Left ventricle myocardium inferior (tissue), 1 donor: ENCODE data around the gene FGF6. TPM values are rescaled to one million over a fixed set of nuclear protein-coding genes. Genes with fewer than 3 reads are reported as not detected.

Source experiments
- DNase-seq: peaks from one replicate; pipeline ENCODE4 v3.0.0-alpha.2; 2020
- H3K27ac ChIP-seq: fragments of 200-600 bp; replicated peaks from 2 replicates; pipeline ENCODE4 v1.8.0; 2021
- H3K27me3 ChIP-seq: fragments of 200-600 bp; 2 replicates; pipeline ENCODE4 v1.8.0; 2021; ENCODE audit warnings: low read depth
- H3K36me3 ChIP-seq: fragments of 200-600 bp; 2 replicates; pipeline ENCODE4 v1.8.0; 2021
- H3K4me1 ChIP-seq: fragments of 200-600 bp; 2 replicates; pipeline ENCODE4 v1.8.0; 2021
- H3K4me3 ChIP-seq: fragments of 200-600 bp; 2 replicates; pipeline ENCODE4 v1.8.0; 2021; ENCODE audit warnings: mild to moderate bottlenecking, moderate library complexity
- H3K9me3 ChIP-seq: fragments of 200-600 bp; replicated peaks from 2 replicates; pipeline ENCODE4 v1.8.0; 2021
- CTCF ChIP-seq: fragments of 200-600 bp; IDR thresholded peaks from 2 replicates; pipeline ENCODE4 v1.8.0; 2021; ENCODE audit warnings: antibody characterized with exemption, mild to moderate bottlenecking, borderline replicate concordance
- intact Hi-C: fragments of 100-400 bp; cut with micrococcal nuclease; formaldehyde crosslinking; loops from one replicate; pipeline ENCODE4 v1.11.0; 2022
- total RNA-seq: library from RNA; stranded (reverse); fragmentation: NEBNext Ultra II Directional; extraction: Animal tissue kit (Norgen Biotek cat#: 25700); gene quantifications from one replicate; pipeline ENCODE4 v1.2.1, GENCODE V29; 2021
- donor health status: DM: no; HTN: yes; CAD: no; lungs with severe emphysema.

Gene FGF6
- total RNA-seq, 1 donor from 2014 or later = not detected

DNA sequence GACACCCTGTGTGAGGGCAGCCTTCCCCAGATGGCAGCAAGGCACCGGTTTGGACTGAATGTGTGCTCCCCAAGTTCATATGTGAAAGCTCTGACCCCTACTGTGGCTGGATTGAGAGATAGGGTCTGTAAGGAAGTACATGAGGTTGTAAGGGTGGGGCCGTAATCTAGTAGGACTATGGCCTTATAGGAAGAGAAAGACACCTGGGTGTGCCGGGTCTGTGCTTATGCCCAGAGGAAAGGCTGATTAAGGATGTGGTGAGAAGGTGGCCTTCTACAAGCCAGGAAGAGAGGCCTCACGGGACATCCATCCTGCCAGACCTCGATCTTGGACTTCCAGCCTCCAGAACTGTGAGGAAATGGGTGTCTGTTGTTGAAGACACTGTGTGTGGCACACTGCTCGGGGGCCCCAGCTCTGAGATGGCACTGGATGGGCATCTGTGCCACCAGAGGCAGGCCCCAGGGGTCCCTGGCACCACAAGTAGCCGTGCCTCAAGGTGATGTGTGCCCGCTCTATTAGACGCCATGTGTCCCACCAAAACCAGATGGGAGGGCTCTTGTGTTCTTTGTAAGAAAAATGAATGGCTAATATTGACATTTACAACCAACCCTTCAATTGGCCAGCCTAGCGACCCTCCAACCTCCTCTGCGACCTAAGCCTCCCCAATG lies 22.0 kb downstream of the FGF6 start:
- DNase-seq = no peak
- Histone ChIP-seq H3K27me3 (peaks cover 15% of the 10 kb centered on the region), H3K4me3 (no peak overlapping the region), H3K27ac (no peak overlapping the region), H3K4me1 (no peaks in the 10 kb centered on the region), H3K9me3 (no peaks in the 10 kb centered on the region), H3K36me3 (no peaks in the 10 kb centered on the region)
- intact Hi-C loops = loop anchor here (5.0 kb wide), 1 partner anchor 104 kb away; no protein-coding TSS in a partner anchor
- no peak for TF ChIP-seq CTCF

DNA sequence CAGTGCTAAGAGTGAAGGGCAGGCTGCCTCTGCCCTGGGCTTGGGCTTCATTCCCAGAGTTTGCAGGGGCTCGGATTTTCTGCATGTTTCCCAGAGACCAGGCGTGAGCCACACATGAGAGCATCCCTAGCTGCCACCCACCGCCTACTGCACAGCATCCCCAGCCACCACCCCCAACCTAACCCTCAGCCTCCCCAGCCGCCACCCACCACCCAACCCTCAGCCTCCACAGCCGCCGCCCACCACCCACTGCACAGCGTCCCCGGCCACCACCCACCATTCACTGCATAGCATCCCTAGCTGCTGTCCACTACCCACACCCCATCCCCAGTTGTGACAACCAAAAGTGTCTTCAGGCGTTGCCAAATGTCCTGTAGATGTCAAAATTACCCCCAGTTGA lies 22.6 kb downstream of the FGF6 start:
- intact Hi-C loops = loop anchor here (5.0 kb wide), 1 partner anchor 104 kb away; no protein-coding TSS in a partner anchor

GRCh38 chr12:4421590-4422031 lies 24.0 kb downstream of the FGF6 start:
- Histone ChIP-seq H3K9me3 (no peaks in the 10 kb centered on the region), H3K27ac (no peak overlapping the region), H3K4me1 (no peaks in the 10 kb centered on the region), H3K36me3 (no peaks in the 10 kb centered on the region), H3K4me3 (no peak overlapping the region), H3K27me3 (peaks cover 35% of the 10 kb centered on the region)
- DNase-seq = no peak
- intact Hi-C loops = loop anchor here (5.0 kb wide), 1 partner anchor 106 kb away; no protein-coding TSS in a partner anchor
- TF ChIP-seq CTCF = peak; percentile 71

More for the DNA sequence above, 22.6 kb downstream of the FGF6 start:
- no peaks in the 10 kb centered on the region for H3K9me3 ChIP-seq
- H3K27ac ChIP-seq = no peak overlapping the region
- H3K4me3 ChIP-seq = no peak overlapping the region
- DNase-seq = no peak
- no peaks in the 10 kb centered on the region for H3K36me3 ChIP-seq
- TF ChIP-seq CTCF = no peak
- H3K27me3 ChIP-seq = peaks cover 22% of the 10 kb centered on the region
- no peaks in the 10 kb centered on the region for H3K4me1 ChIP-seq

DNA sequence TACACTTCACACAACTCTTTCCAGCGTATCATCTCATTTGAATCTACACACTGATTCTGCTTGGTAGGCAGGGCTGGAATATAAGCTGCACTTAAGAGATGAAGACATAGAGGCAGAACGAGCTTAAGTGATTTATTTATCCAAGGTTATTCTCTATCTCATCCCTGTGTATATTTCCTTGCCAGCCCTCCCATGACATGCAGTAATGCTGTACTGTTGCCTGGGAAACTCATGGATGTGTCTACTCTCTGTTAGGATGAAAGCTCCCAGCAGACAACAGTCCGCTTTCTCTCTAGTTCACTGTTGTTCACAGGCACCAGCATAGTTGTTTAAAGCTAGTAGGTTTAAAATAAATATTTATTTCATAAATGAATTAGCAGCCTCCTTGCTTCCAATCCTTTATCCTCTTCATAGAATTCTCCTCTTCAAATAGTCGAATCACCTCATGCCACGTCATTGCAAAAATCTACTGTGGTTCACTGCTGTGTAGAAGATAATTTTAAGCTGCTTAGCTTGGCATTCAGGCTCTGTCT lies 25.4 kb downstream of the FGF6 start:
- Histone ChIP-seq H3K9me3 (no peaks in the 10 kb centered on the region), H3K4me3 (no peak overlapping the region), H3K36me3 (no peaks in the 10 kb centered on the region), H3K27ac (no peak overlapping the region), H3K4me1 (peaks cover 5% of the 10 kb centered on the region), H3K27me3 (peaks cover 35% of the 10 kb centered on the region)
- intact Hi-C loops = loop anchor here (5.0 kb wide), 1 partner anchor 107 kb away; no protein-coding TSS in a partner anchor
- no peak for DNase-seq
- TF ChIP-seq CTCF = no peak

- intact Hi-C loops = no loop called here
- no peak for DNase-seq
- no peak overlapping the region for H3K27ac ChIP-seq
Measured at GRCh38 chr12:4418913-4419312, 26.7 kb downstream of the FGF6 start.

More at GRCh38 chr12:4418913-4419312, 26.7 kb downstream of the FGF6 start:
- no peaks in the 10 kb centered on the region for H3K9me3 ChIP-seq
- H3K27me3 ChIP-seq = peaks cover 41% of the 10 kb centered on the region
- no peak for TF ChIP-seq CTCF
- H3K36me3 ChIP-seq = no peaks in the 10 kb centered on the region
- H3K4me1 ChIP-seq = peaks cover 11% of the 10 kb centered on the region
- H3K4me3 ChIP-seq = no peak overlapping the region
